Retinal pigment epithelial cell (primary cell): ENCODE results near the gene SPG7.

Experiments
- DNase-seq: peaks from one replicate; pipeline ENCODE4 v3.0.0-alpha.2; 2010; ENCODE audit warnings: low read depth
- H3K4me3 ChIP-seq: 2 replicates; pipeline ENCODE4 v1.5.1; 2011; ENCODE audit warnings: mild to moderate bottlenecking, low read length, control low read depth, moderate library complexity
- CTCF ChIP-seq: conservative IDR thresholded peaks from 2 replicates; pipeline ENCODE4 v1.5.1; 2011; ENCODE audit warnings: low read depth, low read length, control low read depth, inconsistent platforms

The SPG7 gene

GRCh38 chr16:89599451-89599858 is 91.3 kb downstream of the SPG7 start:
- no peak overlapping the region for H3K4me3 ChIP-seq
- no peak for DNase-seq
- peak; percentile 51 for TF ChIP-seq CTCF

GRCh38 chr16:89599902-89600301 is 91.7 kb downstream of the SPG7 start:
- no peak for TF ChIP-seq CTCF
- DNase-seq = no peak
- H3K4me3 ChIP-seq = no peak overlapping the region

- H3K4me3 ChIP-seq = no peak overlapping the region
- TF ChIP-seq CTCF = no peak
- no peak for DNase-seq
These were observed 92.2 kb downstream of the SPG7 start for GRCh38 chr16:89600427-89600826.

- no peak overlapping the region for H3K4me3 ChIP-seq
- TF ChIP-seq CTCF = no peak
- DNase-seq = no peak
These were observed 92.8 kb downstream of the SPG7 start for GRCh38 chr16:89600956-89601355.

GRCh38 chr16:89601906-89602272 is 93.7 kb downstream of the SPG7 start:
- no peak for TF ChIP-seq CTCF
- DNase-seq = no peak
- no peak overlapping the region for H3K4me3 ChIP-seq

- no peak for TF ChIP-seq CTCF
- no peak overlapping the region for H3K4me3 ChIP-seq
- peak; percentile 70 for DNase-seq
These were observed 94.2 kb downstream of the SPG7 start for GRCh38 chr16:89602273-89602951.

- TF ChIP-seq CTCF = peak; percentile 4
- H3K4me3 ChIP-seq = no peak overlapping the region
These were observed 94.9 kb downstream of the SPG7 start for GRCh38 chr16:89602952-89603590.

More at GRCh38 chr16:89602952-89603590, 94.9 kb downstream of the SPG7 start:
- DNase-seq = no peak
